ENCODE data around the gene SYF2. TPM values are rescaled to one million over a fixed set of nuclear protein-coding genes. Genes with fewer than 3 reads are reported as not detected.

The SYF2 gene
- total RNA-seq, 3 donors from 2014 or later, result 44.0 to 57.9 (median 48.2) TPM

GRCh38 chr1:25182629-25183028, 49.7 kb downstream of the SYF2 start:
- no peak for TF ChIP-seq CTCF (IDR thresholded peaks at IDR 0.05)
- Histone ChIP-seq H3K9me3 (no peaks in the 10 kb centered on the region), H3K4me3 (no peak overlapping the region), H3K4me1 (ENCODE audit: low read depth) (no peaks in the 10 kb centered on the region), H3K36me3 (ENCODE audit: low read depth) (no peaks in the 10 kb centered on the region)
- ATAC-seq, result no peak
- no peak for DNase-seq
- intact Hi-C loops (cut with DNase I, micrococcal nuclease), result no loop called here

GRCh38 chr1:25180996-25181395, 51.3 kb downstream of the SYF2 start:
- Histone ChIP-seq H3K9me3 (no peaks in the 10 kb centered on the region), H3K4me3 (no peak overlapping the region), H3K4me1 (ENCODE audit: low read depth) (no peaks in the 10 kb centered on the region), H3K36me3 (ENCODE audit: low read depth) (no peaks in the 10 kb centered on the region)
- TF ChIP-seq CTCF (IDR thresholded peaks at IDR 0.05), result no peak
- DNase-seq (no peak), ATAC-seq (no peak)
- intact Hi-C loops (cut with DNase I, micrococcal nuclease), result no loop called here

GRCh38 chr1:25178917-25179561, 53.3 kb downstream of the SYF2 start:
- no peaks in the 10 kb centered on the region for H3K9me3 ChIP-seq
- H3K4me1 ChIP-seq (ENCODE audit: low read depth), result no peaks in the 10 kb centered on the region
- no peak for TF ChIP-seq CTCF (IDR thresholded peaks at IDR 0.05)
- H3K36me3 ChIP-seq (ENCODE audit: low read depth), result no peaks in the 10 kb centered on the region
- no peak overlapping the region for H3K4me3 ChIP-seq
- intact Hi-C loops (cut with DNase I, micrococcal nuclease), result no loop called here
- DNase-seq, result peak in 1 of 3 donors; percentile 41
- ATAC-seq, result peak; percentile 84

GRCh38 chr1:25174730-25175612, 57.3 kb downstream of the SYF2 start:
- intact Hi-C loops (cut with DNase I, micrococcal nuclease), result no loop called here
- no peaks in the 10 kb centered on the region for H3K36me3 ChIP-seq (ENCODE audit: low read depth)
- H3K4me1 ChIP-seq (ENCODE audit: low read depth), result no peaks in the 10 kb centered on the region
- no peak for TF ChIP-seq CTCF (IDR thresholded peaks at IDR 0.05)
- no peak overlapping the region for H3K4me3 ChIP-seq
- peak; percentile 23 for ATAC-seq
- no peaks in the 10 kb centered on the region for H3K9me3 ChIP-seq
- no peak for DNase-seq

- TF ChIP-seq CTCF (IDR thresholded peaks at IDR 0.05), result no peak
These were observed 58.0 kb downstream of the SYF2 start for GRCh38 chr1:25174363-25174729.

More at GRCh38 chr1:25174363-25174729, 58.0 kb downstream of the SYF2 start:
- H3K9me3 ChIP-seq, result no peaks in the 10 kb centered on the region
- intact Hi-C loops (cut with DNase I, micrococcal nuclease), result no loop called here
- no peaks in the 10 kb centered on the region for H3K36me3 ChIP-seq (ENCODE audit: low read depth)
- DNase-seq (no peak), ATAC-seq (no peak)
- peaks cover 5% of the 10 kb centered on the region for H3K4me1 ChIP-seq (ENCODE audit: low read depth)
- no peak overlapping the region for H3K4me3 ChIP-seq
